HG02885 (cell line): Measurements from ENCODE around the gene DNAH12.
"Not testable (repeated sequence)": the region's sequence is repeated elsewhere in the genome, so short reads cannot be mapped to it uniquely, and the experiment has no call there.

Experiments
- ATAC-seq: cut with Tn5 transposase; IDR thresholded peaks from one replicate; pipeline ENCODE4 v1.9.1; 2021; ENCODE audit warnings: mild to moderate bottlenecking; ENCODE audit not compliant: unreplicated experiment, poor library complexity

Gene DNAH12

DNA sequence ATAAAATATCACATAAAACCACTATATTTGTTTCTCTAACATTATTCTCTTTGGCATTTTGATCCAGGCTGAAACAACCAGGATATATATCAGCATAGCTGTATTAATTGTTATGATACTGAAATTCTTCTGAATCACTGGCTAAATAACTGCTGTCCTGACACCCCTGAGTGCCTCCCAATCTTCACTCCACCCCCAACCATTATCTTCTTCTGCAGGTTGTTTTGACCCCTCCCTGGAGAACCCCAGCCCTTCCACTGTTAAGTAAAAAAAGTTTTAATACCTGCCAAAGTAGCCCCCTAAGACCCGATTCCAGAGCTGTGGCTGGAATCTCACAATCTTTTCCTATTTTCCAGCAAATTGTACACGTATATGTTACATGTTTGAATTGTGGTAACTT lies 124.1 kb downstream of the DNAH12 start:
- no peak for ATAC-seq

DNA sequence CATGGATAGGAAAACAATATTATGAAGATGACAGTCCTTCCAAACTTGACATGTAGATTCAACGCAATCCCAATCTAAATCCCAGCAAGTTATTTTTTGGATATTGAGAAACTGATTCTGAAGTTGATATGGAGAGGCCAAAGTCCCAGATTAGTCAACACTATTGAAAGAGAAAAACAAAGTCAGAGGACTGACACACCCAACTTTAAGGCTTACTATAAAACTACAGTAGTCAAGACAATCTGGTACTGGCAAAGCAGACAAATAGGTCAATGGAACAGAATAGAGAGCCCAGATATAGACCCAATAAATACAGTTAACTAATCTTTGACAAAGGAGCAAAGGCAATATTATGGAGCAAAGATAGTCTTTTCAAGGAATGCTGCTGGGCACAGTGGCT lies 132.4 kb downstream of the DNAH12 start:
- ATAC-seq = no peak

DNA sequence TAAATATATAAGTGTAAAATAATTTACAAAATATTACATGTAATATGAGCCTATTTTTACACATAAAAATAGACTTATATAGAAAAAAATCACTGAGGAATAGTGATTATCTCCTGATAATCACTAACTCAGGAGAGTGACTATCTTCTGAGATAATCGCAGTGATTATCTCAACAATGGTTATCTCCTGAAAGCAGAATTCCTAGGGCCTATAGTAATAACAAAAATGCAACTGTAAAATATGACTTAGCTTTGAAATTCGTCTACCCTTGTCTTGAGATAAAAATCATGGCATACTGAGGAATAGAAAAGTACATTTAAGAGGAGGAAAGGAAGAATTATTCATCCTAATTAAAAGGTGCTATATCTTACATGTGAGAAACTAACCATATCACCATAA lies 134.7 kb downstream of the DNAH12 start:
- no peak for ATAC-seq

DNA sequence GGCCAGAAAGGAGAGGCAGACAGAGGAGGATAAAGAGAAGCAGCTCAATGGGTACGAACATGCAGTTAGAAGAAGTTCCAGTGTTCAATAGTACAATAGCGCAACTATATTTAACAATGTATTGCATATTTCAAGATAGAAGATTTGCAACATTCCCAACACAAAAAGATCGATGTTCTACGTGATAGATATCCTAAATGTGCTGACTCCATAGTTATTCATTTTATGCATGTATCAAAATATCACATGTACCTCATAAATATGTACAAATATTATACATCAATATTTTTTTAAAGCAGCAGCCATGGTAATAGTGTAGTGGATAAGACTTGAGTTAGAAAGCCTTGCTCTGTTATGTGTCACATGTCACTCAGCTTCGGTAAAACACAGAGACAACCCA lies 141.5 kb downstream of the DNAH12 start:
- no peak for ATAC-seq

DNA sequence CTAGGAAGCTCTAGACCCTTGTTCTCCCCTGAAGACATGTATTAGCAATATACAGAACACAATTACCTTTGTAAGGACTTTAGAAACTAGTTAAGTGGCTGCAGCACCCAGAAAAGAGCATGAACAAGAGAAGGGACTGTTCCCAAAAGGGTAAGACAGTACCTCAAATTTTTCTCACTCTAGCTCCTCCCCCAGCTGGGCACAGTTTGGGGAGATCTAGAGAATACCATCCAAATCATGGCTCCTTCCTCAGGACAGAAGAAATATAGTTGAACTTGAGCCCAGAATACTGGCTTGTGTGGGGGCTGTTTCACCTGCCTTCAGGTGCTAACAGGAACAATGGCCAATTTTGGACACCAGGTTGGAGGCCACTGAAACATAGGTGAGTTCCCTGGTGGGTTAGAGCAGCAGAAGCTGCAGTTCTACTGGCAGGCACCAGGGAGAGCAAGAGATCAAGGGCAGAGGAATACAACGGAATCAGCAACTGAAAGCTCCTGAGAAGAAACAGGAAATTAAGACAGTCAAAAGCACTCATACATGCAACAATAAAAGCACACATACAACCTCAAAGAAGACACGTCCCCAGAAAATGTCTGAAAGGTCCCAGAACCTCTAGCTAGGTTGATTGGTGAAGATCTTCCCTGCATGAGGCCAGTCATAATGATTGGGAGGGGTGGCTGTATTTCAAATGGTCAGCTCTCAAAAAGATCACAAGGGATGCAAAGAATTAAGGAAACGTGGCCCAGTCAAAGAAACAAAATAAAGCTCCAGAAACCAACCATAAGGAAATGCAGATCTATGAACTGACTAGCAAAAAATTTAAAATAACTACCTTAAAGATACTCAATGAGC lies 146.7 kb downstream of the DNAH12 start:
- ATAC-seq = peak; percentile 98

DNA sequence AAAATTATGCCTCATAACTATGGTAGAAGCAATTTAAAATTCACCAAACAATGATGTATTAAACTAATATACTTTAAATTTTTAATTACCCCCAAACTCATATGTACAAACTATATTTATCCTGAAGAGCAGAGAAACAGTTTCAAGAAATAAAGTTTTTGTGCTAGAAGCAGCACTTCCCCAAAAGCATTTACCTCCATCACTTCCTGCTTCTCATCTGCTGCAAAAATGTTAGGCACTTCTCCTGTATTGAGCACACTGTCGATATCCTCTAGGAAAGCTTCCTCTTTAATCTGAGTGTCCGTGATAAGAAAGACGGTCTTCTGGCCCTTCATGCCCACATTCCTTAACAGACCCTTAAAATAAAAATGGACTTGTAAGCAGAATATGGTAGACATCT lies 150.2 kb downstream of the DNAH12 start:
- ATAC-seq = no peak

DNA sequence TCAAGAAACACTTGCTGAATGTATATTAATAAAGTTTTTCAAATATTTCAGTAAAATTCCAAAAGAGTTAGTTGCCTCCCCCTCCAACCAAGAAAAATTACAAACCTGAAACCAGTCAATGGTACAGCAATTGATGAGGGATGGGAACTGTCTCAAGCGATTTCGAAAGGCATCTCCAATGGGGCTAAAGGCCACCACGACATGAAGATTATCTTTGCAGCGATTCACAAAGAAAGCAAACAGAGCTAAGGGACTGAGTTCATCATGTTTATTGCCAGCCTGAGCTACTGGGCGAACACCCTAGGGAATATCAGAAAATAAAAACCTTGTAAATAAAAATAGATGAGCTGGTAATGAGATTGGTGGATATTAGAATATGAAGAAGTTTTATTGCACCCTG lies 152.4 kb downstream of the DNAH12 start:
- ATAC-seq = no peak

DNA sequence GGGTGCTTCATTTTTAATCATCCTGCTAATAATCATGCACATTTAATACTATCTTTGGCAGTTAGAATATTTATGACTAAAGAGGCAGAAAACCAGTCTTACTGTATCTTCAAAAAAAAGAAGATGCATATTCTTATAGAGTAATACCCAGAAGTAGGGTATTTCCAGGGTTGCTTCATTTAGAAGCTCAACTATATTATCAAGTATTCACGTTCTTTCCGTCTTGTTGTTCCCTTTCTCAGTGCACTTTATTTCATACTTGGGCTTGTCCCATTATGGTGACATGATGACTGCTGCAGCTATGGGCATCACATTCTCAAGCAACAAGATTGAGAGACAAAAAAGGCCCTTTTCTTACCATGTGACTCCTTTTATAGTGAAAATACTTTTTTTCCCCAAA lies 154.9 kb downstream of the DNAH12 start:
- ATAC-seq = no peak

DNA sequence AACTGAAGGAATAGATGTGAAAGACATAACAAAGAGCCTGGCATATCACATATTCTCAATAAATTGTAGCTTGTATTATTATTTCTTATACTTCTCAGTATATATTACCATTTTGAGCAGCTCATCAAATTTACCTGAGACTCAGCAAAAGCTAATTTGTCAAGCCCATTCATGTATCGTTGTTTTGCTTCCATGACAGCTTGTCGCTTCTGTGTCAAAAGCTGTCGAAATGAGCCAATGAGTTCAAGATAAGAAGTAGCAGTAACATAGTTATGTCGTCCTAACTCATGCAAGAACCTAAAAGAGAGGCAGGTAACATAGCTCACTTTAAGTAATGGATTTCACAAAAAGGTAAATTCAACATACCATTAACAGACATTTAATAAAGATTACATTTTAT lies 157.8 kb downstream of the DNAH12 start:
- ATAC-seq = no peak

DNA sequence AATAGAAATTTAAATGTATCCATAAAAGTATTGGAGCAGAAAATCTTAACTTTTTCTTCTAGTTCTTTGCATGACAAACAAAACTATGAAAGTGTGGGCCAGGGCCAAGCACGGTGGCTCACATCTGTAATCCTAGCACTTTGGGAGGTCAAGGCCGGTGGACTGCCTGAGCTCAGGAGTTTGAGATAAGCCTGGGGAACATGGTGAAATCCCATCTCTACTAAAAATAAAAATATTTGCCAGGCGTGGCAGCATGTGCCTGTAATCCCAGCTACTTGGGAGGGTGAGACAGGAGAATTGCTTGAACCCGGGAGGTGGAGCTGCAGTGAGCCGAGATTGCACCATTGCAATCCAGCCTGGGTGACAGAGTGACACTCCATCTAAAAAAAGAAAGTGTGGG lies 158.6 kb downstream of the DNAH12 start:
- no peak for ATAC-seq

DNA sequence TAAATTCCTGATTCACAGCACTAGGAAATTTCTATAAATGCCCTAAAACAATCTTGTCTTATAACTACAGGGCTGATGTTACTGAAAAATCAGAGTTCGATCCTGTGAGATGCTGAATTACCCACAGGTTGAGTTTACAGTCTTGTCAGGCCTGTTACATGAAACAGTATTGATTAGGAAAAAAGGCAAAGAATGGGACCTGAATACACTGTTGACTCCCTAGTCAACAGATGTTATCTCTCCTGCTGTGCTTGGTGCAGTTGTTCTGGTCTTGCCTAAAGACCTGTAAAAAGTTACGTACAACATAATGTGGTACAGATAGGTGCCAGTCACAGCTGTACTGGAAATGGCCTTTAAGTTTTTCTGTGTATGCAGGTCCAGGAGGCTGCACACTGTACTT lies 160.3 kb downstream of the DNAH12 start:
- ATAC-seq = no peak

DNA sequence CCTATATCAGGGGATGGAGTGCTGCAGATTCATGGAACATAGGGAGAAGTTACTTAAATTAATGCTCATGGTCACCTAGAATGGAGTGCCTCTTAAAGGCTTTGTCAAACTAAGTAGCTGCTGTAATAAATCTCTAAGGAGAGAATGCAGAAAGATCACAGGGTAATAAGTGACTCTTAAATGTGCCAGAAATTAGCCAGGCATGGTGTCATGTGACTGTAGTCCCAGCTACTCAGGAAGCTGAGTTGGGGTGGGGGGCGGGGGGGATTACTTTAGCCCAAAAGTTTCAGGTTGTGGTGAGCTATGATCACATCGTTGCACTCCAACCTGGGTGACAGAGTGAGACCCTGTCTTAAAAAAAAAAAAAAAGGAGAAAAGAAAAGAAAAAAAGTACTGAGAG lies 160.7 kb downstream of the DNAH12 start:
- ATAC-seq = no peak

DNA sequence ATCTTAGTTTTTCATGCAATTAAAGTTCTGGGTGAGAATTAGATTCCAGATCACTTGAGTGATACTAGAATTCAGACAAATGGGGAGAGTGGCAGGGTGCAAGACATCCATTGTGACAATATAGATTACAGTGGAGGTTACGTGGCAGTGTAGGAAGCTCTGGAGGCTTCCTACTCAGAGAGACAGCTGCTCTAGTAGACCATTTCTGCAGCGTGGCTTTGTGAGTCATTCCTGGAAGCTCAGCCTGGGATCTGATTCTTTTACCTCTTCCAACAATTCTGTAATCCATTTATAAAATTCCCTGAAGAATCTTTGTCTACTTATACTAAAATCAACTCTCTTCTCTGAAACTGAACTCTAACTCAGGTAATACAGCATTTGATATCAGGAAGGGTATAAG lies 161.2 kb downstream of the DNAH12 start:
- no peak for ATAC-seq

DNA sequence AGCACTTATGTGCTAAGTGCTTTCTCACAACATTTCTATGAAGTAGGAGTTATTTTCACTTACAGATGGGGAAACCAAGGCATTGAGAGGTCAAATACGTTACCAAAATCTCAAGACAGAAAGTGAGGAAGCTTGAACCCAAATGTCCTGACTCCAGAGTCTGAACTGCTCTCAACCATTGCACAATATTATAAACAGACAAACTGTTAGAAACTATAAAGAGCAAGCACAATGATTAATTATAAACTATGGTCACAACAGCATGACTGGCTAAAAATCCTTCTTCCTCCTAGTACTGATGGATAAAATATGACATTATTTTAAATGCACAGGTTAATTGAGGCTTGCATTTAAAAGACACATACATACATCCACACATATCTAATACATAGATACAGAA lies 173.8 kb downstream of the DNAH12 start:
- no peak for ATAC-seq

DNA sequence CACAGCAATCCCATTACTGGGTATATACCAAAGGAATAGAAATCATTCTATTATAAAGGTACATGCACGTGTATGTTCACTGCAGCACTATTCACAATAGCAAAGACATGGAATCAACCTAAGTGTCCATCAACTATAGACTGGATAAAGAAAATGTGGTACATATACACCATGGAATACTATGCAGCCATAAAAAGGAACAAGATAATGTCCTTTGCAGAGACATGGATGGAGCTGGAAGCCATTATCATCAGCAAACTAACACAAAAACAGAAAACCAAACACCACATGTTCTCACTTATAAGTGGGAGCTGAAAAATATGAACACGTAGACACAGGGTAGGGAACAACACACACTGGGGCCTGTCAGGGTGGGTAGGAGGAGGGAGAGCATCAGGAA lies 179.1 kb downstream of the DNAH12 start:
- ATAC-seq = not testable (repeated sequence)

DNA sequence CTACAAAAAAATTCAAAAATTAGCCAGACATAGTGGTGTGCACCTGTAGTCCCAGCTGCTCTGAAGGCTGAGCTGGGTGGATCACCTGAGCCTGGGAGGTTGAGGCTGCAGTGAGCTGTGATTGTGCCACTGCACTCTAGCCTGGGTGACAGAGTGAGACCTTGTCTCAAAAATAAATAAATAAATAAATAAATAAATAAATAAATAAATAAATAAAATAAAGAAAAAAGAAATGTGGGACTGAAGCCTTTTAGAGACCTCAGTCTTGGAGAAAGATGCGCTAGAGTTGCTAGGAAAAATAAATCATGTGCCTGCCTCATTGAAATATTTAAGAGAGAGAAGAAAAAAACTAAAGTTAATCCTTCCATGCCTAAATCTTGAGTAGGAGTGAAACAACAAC lies 187.9 kb downstream of the DNAH12 start:
- ATAC-seq = not testable (repeated sequence)

DNA sequence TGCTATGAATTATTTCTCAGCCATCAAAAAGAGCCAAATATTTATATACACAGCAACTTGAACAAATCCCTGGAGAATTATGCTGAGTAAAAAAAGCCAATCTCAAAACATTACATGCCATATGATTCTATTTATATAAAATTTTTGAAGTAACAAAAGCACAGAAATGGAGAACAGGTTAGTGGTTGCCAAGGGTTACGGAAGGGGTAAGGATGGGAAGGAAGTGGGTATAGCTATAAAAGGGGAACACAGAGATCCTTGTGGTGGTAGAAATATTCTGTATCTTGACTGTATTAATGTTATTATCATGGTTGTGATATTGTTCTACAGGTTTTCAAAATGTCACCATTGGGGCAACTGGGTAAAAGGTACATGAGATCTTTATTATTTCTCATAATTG lies 189.4 kb downstream of the DNAH12 start:
- ATAC-seq = no peak

DNA sequence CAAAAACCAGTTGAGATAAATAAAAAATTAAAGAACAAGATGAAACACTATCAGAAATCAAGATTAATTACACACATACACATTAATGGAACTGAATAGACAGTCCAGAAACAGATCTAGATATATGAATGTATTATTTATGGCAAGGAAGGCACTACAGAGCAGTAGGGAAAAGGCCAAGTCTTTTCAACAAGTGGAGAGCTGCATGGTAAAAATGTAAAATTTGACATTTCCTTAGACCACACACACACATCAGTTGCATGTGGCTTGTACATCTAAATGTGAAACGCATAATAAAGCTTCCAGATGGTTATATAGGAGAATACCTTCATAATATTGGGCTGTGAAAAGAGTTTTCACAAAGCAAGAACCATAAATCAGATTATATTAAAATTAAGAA lies 193.9 kb downstream of the DNAH12 start:
- ATAC-seq = no peak

DNA sequence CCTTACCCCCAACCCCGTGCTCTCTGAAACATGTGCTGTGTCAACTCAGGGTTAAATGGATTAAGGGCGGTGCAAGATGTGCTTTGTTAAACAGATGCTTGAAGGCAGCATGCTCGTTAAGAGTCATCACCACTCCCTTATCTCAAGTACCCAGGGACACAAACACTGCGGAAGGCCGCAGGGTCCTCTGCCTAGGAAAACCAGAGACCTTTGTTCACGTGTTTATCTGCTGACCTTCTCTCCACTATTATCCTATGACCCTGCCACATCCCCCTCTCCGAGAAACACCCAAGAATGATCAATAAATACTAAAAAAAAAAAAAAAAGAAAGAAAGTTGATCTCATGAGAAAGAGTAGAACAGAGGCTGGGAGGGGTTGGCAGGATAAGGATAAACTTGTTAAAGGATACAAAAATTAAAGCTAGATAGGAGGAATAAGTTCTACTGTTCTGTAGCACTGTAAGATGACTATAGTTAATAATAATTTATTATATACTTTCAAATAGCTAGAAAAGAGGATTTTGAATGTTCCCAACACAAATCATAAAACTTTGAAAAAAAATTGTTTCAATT lies 205.0 kb downstream of the DNAH12 start:
- not testable (repeated sequence) for ATAC-seq

DNA sequence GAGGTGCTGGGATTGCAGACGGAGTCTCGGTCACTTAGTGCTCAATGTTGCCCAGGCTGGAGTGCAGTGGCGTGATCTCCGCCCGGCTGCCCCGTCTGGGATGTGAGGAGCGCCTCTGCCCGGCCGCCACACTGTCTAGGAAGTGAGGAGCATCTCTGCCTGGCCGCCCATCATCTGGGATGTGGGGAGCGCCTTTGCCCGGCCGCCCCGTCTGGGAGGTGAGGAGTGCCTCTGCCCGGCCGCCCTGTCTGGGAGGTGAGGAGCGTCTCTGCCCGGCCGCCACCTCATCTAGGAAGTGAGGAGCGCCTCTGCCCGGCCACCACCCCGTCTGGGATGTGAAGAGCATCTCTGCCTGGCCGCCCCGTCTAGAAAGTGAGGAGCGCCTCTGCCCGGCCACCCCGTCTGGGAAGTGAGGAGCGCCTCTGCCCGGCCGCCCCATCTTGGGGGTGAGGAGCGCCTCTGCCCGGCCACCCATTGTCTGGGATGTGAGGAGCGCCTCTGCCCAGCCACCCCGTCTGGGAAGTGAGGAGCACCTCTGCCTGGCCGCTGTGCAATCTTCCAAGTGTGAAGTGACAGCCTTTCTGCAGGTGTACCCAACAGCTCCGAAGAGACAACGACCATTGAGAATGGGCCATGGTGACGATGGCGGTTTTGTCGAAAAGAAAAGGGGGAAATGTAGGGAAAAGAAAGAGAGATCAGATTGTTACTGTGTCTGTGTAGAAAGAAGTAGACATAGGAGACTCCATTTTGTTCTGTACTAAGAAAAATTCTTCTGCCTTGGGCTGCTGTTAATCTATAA lies 205.7 kb downstream of the DNAH12 start:
- not testable (repeated sequence) for ATAC-seq

DNA sequence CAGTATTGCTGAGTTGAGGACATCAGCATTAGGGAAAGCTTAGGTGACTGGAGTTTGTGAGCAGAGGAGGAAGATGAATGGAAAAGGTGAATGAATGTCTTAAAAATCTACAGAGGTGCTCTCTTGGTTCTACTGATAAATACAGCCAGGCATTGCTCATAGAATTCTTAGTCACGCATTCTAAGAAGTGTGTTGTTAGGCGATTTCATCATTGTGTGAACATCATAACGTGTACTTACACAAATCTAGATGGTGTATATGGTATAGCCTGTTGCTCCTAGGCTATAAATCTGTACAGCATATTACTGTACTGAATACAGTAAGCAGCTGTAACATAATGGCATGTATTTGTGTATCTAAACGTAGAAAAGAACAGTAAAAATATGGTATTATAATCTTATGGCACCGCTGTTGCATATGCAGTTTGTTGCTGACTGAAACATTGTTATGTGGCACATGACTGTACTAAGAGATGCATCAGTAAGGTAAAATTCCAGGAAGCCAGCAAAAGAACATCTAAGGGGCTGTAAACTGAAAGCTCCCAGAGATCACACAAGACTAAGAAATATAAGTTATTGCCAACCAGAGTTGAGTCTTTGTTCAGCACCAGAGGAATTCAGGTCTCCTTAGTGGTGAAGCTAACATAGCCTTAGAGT lies 208.7 kb downstream of the DNAH12 start:
- no peak for ATAC-seq
